HL-60 (cell line): ENCODE data around the gene ATP2B2.

ENCODE experiments used
- DNase-seq, 2 experiments: peaks; one replicate each; pipeline ENCODE4 v3.0.0-alpha.2; 2010 to 2020; ENCODE audit warnings: low read depth in 1 of 2, low spot score in 1 of 2
- H3K27ac ChIP-seq: fragments of 250-450 bp; sonication (Bioruptor Pico); replicated peaks from 2 replicates; pipeline ENCODE4 v1.5.1; 2020; ENCODE audit warnings: mild to moderate bottlenecking, moderate library complexity
- H3K27me3 ChIP-seq: fragments of 250-450 bp; sonication (Bioruptor Pico); 2 replicates; pipeline ENCODE4 v1.5.1; 2021; ENCODE audit warnings: mild to moderate bottlenecking, moderate library complexity; ENCODE audit not compliant: insufficient read depth, poor library complexity, severe bottlenecking
- H3K4me3 ChIP-seq: replicated peaks from 2 replicates; pipeline ENCODE4 v1.5.1; 2011; ENCODE audit warnings: mild to moderate bottlenecking, control low read depth, low read length; ENCODE audit not compliant: insufficient read depth
- GABPA ChIP-seq: IDR thresholded peaks from 2 replicates; pipeline ENCODE4 v1.6.1; 2012; ENCODE audit warnings: low read depth
- POLR2AphosphoS5 ChIP-seq: IDR thresholded peaks from 2 replicates; pipeline ENCODE4 v1.6.1; 2012; ENCODE audit warnings: low read depth
- SPI1 ChIP-seq: IDR thresholded peaks from 2 replicates; pipeline ENCODE4 v1.6.1; 2012; ENCODE audit warnings: low read depth, mild to moderate bottlenecking, borderline replicate concordance
- TF ChIP-seq, protein P1 (sequence below): IDR thresholded peaks from 2 replicates; pipeline ENCODE4 v1.6.1; 2012; ENCODE audit warnings: low read depth; ENCODE audit not compliant: insufficient replicate concordance
- TF ChIP-seq, protein P2 (sequence below): IDR thresholded peaks from one replicate; pipeline ENCODE4 v1.5.1; 2011; ENCODE audit warnings: low read length, control low read depth, inconsistent platforms; ENCODE audit not compliant: insufficient read depth

The ATP2B2 gene

DNA sequence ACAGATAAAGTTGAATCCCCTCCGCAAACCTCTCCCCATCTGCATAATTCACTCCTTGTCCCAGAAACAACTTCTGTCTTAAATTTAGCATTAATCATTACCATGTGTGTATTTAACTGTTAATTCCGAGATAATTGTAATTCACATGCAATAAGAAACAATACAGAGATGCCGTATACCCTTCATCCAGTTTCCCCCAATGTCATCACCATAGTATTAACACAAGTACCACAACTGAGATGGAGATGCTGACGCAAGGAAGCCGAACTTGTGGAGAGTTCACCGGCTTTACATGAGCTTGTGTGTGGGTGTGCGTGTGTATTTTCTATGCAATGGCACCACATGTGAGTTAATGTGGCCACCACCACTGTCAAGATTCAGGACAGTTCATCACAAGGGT, 144.9 kb downstream of the ATP2B2 start:
- TF ChIP-seq, protein P1, sequence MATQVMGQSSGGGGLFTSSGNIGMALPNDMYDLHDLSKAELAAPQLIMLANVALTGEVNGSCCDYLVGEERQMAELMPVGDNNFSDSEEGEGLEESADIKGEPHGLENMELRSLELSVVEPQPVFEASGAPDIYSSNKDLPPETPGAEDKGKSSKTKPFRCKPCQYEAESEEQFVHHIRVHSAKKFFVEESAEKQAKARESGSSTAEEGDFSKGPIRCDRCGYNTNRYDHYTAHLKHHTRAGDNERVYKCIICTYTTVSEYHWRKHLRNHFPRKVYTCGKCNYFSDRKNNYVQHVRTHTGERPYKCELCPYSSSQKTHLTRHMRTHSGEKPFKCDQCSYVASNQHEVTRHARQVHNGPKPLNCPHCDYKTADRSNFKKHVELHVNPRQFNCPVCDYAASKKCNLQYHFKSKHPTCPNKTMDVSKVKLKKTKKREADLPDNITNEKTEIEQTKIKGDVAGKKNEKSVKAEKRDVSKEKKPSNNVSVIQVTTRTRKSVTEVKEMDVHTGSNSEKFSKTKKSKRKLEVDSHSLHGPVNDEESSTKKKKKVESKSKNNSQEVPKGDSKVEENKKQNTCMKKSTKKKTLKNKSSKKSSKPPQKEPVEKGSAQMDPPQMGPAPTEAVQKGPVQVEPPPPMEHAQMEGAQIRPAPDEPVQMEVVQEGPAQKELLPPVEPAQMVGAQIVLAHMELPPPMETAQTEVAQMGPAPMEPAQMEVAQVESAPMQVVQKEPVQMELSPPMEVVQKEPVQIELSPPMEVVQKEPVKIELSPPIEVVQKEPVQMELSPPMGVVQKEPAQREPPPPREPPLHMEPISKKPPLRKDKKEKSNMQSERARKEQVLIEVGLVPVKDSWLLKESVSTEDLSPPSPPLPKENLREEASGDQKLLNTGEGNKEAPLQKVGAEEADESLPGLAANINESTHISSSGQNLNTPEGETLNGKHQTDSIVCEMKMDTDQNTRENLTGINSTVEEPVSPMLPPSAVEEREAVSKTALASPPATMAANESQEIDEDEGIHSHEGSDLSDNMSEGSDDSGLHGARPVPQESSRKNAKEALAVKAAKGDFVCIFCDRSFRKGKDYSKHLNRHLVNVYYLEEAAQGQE, result no peak
- no peak for TF ChIP-seq POLR2AphosphoS5
- no peak for TF ChIP-seq GABPA
- TF ChIP-seq, protein P2, sequence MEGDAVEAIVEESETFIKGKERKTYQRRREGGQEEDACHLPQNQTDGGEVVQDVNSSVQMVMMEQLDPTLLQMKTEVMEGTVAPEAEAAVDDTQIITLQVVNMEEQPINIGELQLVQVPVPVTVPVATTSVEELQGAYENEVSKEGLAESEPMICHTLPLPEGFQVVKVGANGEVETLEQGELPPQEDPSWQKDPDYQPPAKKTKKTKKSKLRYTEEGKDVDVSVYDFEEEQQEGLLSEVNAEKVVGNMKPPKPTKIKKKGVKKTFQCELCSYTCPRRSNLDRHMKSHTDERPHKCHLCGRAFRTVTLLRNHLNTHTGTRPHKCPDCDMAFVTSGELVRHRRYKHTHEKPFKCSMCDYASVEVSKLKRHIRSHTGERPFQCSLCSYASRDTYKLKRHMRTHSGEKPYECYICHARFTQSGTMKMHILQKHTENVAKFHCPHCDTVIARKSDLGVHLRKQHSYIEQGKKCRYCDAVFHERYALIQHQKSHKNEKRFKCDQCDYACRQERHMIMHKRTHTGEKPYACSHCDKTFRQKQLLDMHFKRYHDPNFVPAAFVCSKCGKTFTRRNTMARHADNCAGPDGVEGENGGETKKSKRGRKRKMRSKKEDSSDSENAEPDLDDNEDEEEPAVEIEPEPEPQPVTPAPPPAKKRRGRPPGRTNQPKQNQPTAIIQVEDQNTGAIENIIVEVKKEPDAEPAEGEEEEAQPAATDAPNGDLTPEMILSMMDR, result no peak
- TF ChIP-seq SPI1, result no peak
- Histone ChIP-seq H3K4me3 (no peak overlapping the region), H3K27ac (no peak overlapping the region), H3K27me3 (no peaks in the 10 kb centered on the region)
- no peak for DNase-seq

DNA sequence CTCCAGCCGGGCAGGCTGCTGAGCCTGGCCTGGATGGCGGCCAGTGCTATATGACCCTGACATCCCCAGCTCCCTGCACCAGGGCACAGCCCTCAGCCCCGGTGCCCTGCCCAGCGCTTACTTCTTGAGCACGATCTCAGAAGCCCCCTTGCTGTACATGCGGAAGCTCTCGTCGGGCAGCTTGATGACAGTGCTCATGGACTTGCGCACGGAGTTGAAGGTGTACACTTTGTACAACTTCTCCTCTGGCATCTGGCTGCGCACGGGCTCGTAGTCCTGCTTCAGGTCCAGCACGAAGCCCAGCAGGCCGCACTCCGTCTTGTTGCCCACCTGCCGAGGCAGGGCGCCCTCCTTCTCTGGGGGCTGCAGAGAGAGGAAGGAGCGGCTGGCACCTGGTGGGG, 145.6 kb downstream of the ATP2B2 start:
- no peak for TF ChIP-seq POLR2AphosphoS5
- no peak for TF ChIP-seq SPI1
- TF ChIP-seq, protein P1, result no peak
- TF ChIP-seq, protein P2, result no peak
- no peak for TF ChIP-seq GABPA

DNA sequence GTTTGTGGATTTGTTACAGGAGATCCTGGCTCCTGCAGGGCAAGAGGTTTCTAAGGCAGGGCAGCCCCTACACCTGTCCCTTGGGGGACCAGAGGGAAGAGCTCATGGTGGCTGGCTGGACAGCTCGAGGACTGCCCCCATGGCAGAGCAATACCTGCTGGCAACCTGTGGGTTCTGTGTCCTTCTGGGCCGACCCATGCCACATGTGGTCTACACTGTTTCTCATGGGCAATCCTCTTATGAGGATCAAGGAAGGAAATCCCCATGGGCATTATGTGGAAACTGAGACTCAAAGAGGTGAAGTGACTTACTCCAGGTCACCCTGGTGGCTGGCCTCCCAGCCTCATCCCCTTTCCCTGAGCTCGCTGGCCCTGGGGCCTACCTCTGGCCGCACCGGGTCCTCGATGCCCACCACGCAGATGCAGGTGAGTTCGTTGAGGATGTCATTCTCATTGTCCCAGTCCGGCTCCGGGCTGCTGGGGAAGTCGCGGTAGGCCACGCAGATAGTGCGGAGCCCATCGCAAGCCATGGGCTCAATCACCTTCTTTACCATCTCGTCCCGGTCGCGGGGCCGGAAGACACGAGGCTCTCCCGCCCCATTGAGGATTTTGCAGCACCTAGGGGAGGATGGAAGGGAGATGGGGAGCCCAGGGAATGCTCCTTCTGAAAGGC, 146.9 kb downstream of the ATP2B2 start:
- Histone ChIP-seq H3K27me3 (no peaks in the 10 kb centered on the region), H3K4me3 (no peak overlapping the region), H3K27ac (no peak overlapping the region)
- DNase-seq, result no peak
- TF ChIP-seq, protein P2, result no peak
- TF ChIP-seq, protein P1, result no peak
- no peak for TF ChIP-seq GABPA
- TF ChIP-seq POLR2AphosphoS5, result no peak
- TF ChIP-seq SPI1, result no peak

More for the DNA sequence above, 145.6 kb downstream of the ATP2B2 start:
- DNase-seq, result no peak
- Histone ChIP-seq H3K4me3 (no peak overlapping the region), H3K27me3 (no peaks in the 10 kb centered on the region), H3K27ac (no peak overlapping the region)
